ENCODE measurements around the gene NMRK1.
A peak's percentile ranks its signal among the peaks of the same experiment; 100 is the strongest.

NMRK1 gene

GRCh38 chr9:75087824-75088645 is at the start of gene NMRK1, which contains the start of gene OSTF1 (continued):
- TF ChIP-seq ZNF2 (tag by site-specific recombination; IDR thresholded peaks at IDR 0.05) (no peak), ZNF18 (tag by site-specific recombination; IDR thresholded peaks at IDR 0.05) (no peak), ZBTB48 (tag by site-specific recombination; IDR thresholded peaks at IDR 0.05) (peak; percentile 26; the same call in 1 of the 2 replicates), SETDB1 (IDR thresholded peaks at IDR 0.05; ENCODE audit: insufficient read length, low read length) (no peak), ZNF514 (tag by site-specific recombination; IDR thresholded peaks at IDR 0.05) (no peak), ZBTB26 (tag by site-specific recombination; optimal IDR thresholded peaks at IDR 0.05) (peak; percentile 77), ZNF239 (tag by site-specific recombination; IDR thresholded peaks at IDR 0.05) (no peak), ZNF549 (tag by site-specific recombination; IDR thresholded peaks at IDR 0.05) (no peak), ZNF837 (tag by site-specific recombination; IDR thresholded peaks at IDR 0.05) (no peak), ZNF600 (tag by site-specific recombination; IDR thresholded peaks at IDR 0.05) (peak; percentile 47), ZBTB49 (tag by site-specific recombination; IDR thresholded peaks at IDR 0.05; ENCODE audit: low read depth) (no peak), ZNF133 (tag by site-specific recombination; IDR thresholded peaks at IDR 0.05) (no peak), GLIS2 (tag by site-specific recombination; IDR thresholded peaks at IDR 0.05) (peak; percentile 37; the same call in 1 of the 2 replicates), REPIN1 (tag by site-specific recombination; IDR thresholded peaks at IDR 0.05; ENCODE audit: low read depth) (0 out of 2 replicates have a peak, but pooled peaks have one; percentile 32), ZNF148 (tag by site-specific recombination; IDR thresholded peaks at IDR 0.05; ENCODE audit: borderline replicate concordance) (no peak), SALL2 (tag by site-specific recombination; IDR thresholded peaks at IDR 0.05; ENCODE audit: borderline replicate concordance) (no peak), ZFP69B (tag by site-specific recombination; IDR thresholded peaks at IDR 0.05) (0 out of 2 replicates have a peak, but pooled peaks have one; percentile 17), ZNF140 (tag by site-specific recombination; IDR thresholded peaks at IDR 0.05) (no peak), ZNF521 (tag by site-specific recombination; IDR thresholded peaks at IDR 0.05) (no peak), ZNF501 (tag by site-specific recombination; IDR thresholded peaks at IDR 0.05) (peak; percentile 49; the same call in 1 of the 2 replicates), ZNF621 (tag by site-specific recombination; IDR thresholded peaks at IDR 0.05) (no peak), ZNF248 (tag by site-specific recombination; IDR thresholded peaks at IDR 0.05) (no peak), ZNF155 (tag by site-specific recombination; IDR thresholded peaks at IDR 0.05) (no peak), KLF8 (tag by site-specific recombination; IDR thresholded peaks at IDR 0.05) (peak; percentile 52; the same call in 1 of the 2 replicates), ZNF830 (tag by site-specific recombination; IDR thresholded peaks at IDR 0.05; ENCODE audit: low read depth) (no peak), ZNF658 (tag by site-specific recombination; IDR thresholded peaks at IDR 0.05) (no peak), ZNF223 (tag by site-specific recombination; IDR thresholded peaks at IDR 0.05) (no peak), ZNF37A (tag by site-specific recombination; IDR thresholded peaks at IDR 0.05) (no peak), ZNF654 (tag by site-specific recombination; IDR thresholded peaks at IDR 0.05; ENCODE audit: low read depth) (no peak), ZNF513 (tag by site-specific recombination; IDR thresholded peaks at IDR 0.05) (no peak), ZNF221 (tag by site-specific recombination; IDR thresholded peaks at IDR 0.05; ENCODE audit: borderline replicate concordance) (no peak), ZNF747 (tag by site-specific recombination; IDR thresholded peaks at IDR 0.05) (no peak)

All from HEK293 (cell line).